Muscle layer of duodenum (tissue), 2 donors: Measurements from ENCODE around the gene GPHN.

ENCODE experiments used
- H3K27ac ChIP-seq: one replicate; pipeline ENCODE4 v1.7.0; 2013; ENCODE audit warnings: mild to moderate bottlenecking, low read length
- H3K27me3 ChIP-seq: one replicate; pipeline ENCODE4 v1.7.0; 2013; ENCODE audit warnings: low read depth, mild to moderate bottlenecking, control low read depth, low read length
- H3K36me3 ChIP-seq, 2 donors: one replicate each; pipeline ENCODE4 v1.7.0; 2013; ENCODE audit warnings: low read length in 2 of 2, control low read depth in 1 of 2, mild to moderate bottlenecking in 1 of 2; ENCODE audit not compliant: insufficient read depth in 2 of 2, control insufficient read depth in 1 of 2
- H3K4me1 ChIP-seq, 2 donors: one replicate each; pipeline ENCODE4 v1.7.0; 2013; ENCODE audit warnings: low read length in 2 of 2, mild to moderate bottlenecking in 2 of 2, control low read depth in 1 of 2, moderate library complexity in 1 of 2; ENCODE audit not compliant: insufficient read depth in 2 of 2, control insufficient read depth in 1 of 2
- H3K4me3 ChIP-seq, 2 donors: one replicate each; pipeline ENCODE4 v1.7.0; 2013; ENCODE audit warnings: low read length in 2 of 2, low read depth in 1 of 2, mild to moderate bottlenecking in 1 of 2
- H3K9me3 ChIP-seq, 2 donors: one replicate each; pipeline ENCODE4 v1.7.0; 2013; ENCODE audit warnings: low read length in 2 of 2, control low read depth in 1 of 2, mild to moderate bottlenecking in 1 of 2; ENCODE audit not compliant: control insufficient read depth in 1 of 2
- donor health status: healthy.

The GPHN gene

GRCh38 chr14:66503532-66503931, 4.4 kb upstream of the GPHN start:
- Histone ChIP-seq H3K27me3 (no peaks in the 10 kb centered on the region), H3K4me3 (no peak overlapping the region), H3K9me3 (no peaks in the 10 kb centered on the region), H3K36me3 (no peaks in the 10 kb centered on the region), H3K4me1 (no peaks in the 10 kb centered on the region), H3K27ac (no peak overlapping the region)

GRCh38 chr14:66507181-66507721, 696 bp upstream of the GPHN start:
- Histone ChIP-seq H3K36me3 (no peaks in the 10 kb centered on the region), H3K4me1 (peaks cover 5 to 11% of the 10 kb centered on the region in 2 donors), H3K9me3 (no peaks in the 10 kb centered on the region), H3K27ac (peak overlapping the region; percentile 94), H3K4me3 (peak overlapping the region; percentile 92 to 97), H3K27me3 (no peaks in the 10 kb centered on the region)

- Histone ChIP-seq H3K27me3 (no peaks in the 10 kb centered on the region), H3K4me3 (peak overlapping the region; percentile 92 to 97), H3K27ac (peak overlapping the region; percentile 81), H3K36me3 (no peaks in the 10 kb centered on the region), H3K4me1 (peaks cover 5 to 12% of the 10 kb centered on the region in 2 donors), H3K9me3 (no peaks in the 10 kb centered on the region)
Measured at GRCh38 chr14:66508547-66508845, 549 bp downstream of the GPHN start.

- no peaks in the 10 kb centered on the region for H3K9me3 ChIP-seq
- peaks cover 5 to 12% of the 10 kb centered on the region in 2 donors for H3K4me1 ChIP-seq
- peak overlapping the region; percentile 92 to 97 for H3K4me3 ChIP-seq
- no peaks in the 10 kb centered on the region for H3K27me3 ChIP-seq
- no peaks in the 10 kb centered on the region for H3K36me3 ChIP-seq
- peak overlapping the region; percentile 81 for H3K27ac ChIP-seq
Measured at GRCh38 chr14:66508846-66509621, 1.1 kb downstream of the GPHN start.

GRCh38 chr14:66509874-66510273, 1.9 kb downstream of the GPHN start:
- Histone ChIP-seq H3K27me3 (no peaks in the 10 kb centered on the region), H3K4me1 (peaks cover 5 to 12% of the 10 kb centered on the region in 2 donors), H3K36me3 (no peaks in the 10 kb centered on the region), H3K27ac (no peak overlapping the region), H3K9me3 (no peaks in the 10 kb centered on the region), H3K4me3 (peak overlapping the region; percentile 92 to 97)

GRCh38 chr14:66511849-66512248, 3.9 kb downstream of the GPHN start:
- Histone ChIP-seq H3K4me3 (no peak overlapping the region), H3K4me1 (peaks cover 5 to 12% of the 10 kb centered on the region in 2 donors), H3K27ac (no peak overlapping the region), H3K36me3 (no peaks in the 10 kb centered on the region), H3K9me3 (no peaks in the 10 kb centered on the region), H3K27me3 (no peaks in the 10 kb centered on the region)

GRCh38 chr14:66514213-66514612, 6.3 kb downstream of the GPHN start:
- peaks cover 5 to 12% of the 10 kb centered on the region in 2 donors for H3K4me1 ChIP-seq
- H3K4me3 ChIP-seq, result no peak overlapping the region
- no peaks in the 10 kb centered on the region for H3K27me3 ChIP-seq
- H3K9me3 ChIP-seq, result no peaks in the 10 kb centered on the region
- no peak overlapping the region for H3K27ac ChIP-seq
- H3K36me3 ChIP-seq, result no peaks in the 10 kb centered on the region

- no peaks in the 10 kb centered on the region for H3K4me1 ChIP-seq
- H3K36me3 ChIP-seq, result no peaks in the 10 kb centered on the region
- no peak overlapping the region for H3K4me3 ChIP-seq
- no peaks in the 10 kb centered on the region for H3K27me3 ChIP-seq
- H3K9me3 ChIP-seq, result no peaks in the 10 kb centered on the region
- H3K27ac ChIP-seq, result no peak overlapping the region
Measured at GRCh38 chr14:66530526-66530925, 22.6 kb downstream of the GPHN start.

- H3K27ac ChIP-seq, result no peak overlapping the region
- no peak overlapping the region for H3K4me3 ChIP-seq
- H3K4me1 ChIP-seq, result peaks cover 0 to 3% of the 10 kb centered on the region in 2 donors
- H3K36me3 ChIP-seq, result no peaks in the 10 kb centered on the region
- no peaks in the 10 kb centered on the region for H3K27me3 ChIP-seq
- H3K9me3 ChIP-seq, result no peaks in the 10 kb centered on the region
Measured at GRCh38 chr14:66539034-66539433, 31.1 kb downstream of the GPHN start.

- peaks cover 0 to 3% of the 10 kb centered on the region in 2 donors for H3K4me1 ChIP-seq
- no peak overlapping the region for H3K4me3 ChIP-seq
- H3K36me3 ChIP-seq, result no peaks in the 10 kb centered on the region
- no peak overlapping the region for H3K27ac ChIP-seq
- no peaks in the 10 kb centered on the region for H3K27me3 ChIP-seq
- H3K9me3 ChIP-seq, result no peaks in the 10 kb centered on the region
Measured at GRCh38 chr14:66540038-66540437, 32.1 kb downstream of the GPHN start.

- Histone ChIP-seq H3K4me1 (peaks cover 0 to 3% of the 10 kb centered on the region in 2 donors), H3K27me3 (no peaks in the 10 kb centered on the region), H3K4me3 (no peak overlapping the region), H3K36me3 (no peaks in the 10 kb centered on the region), H3K27ac (no peak overlapping the region), H3K9me3 (no peaks in the 10 kb centered on the region)
Measured at GRCh38 chr14:66541627-66542026, 33.7 kb downstream of the GPHN start.

- Histone ChIP-seq H3K9me3 (no peaks in the 10 kb centered on the region), H3K27ac (no peak overlapping the region), H3K4me3 (no peak overlapping the region)
Measured at GRCh38 chr14:66543996-66544395, 36.0 kb downstream of the GPHN start.

More at GRCh38 chr14:66543996-66544395, 36.0 kb downstream of the GPHN start:
- Histone ChIP-seq H3K27me3 (no peaks in the 10 kb centered on the region), H3K4me1 (peaks cover 0 to 3% of the 10 kb centered on the region in 2 donors), H3K36me3 (no peaks in the 10 kb centered on the region)
